Peyer's patch (tissue), 4 donors: Measurements from ENCODE around the gene STK32A. TPM values are rescaled to one million over a fixed set of nuclear protein-coding genes. Genes with fewer than 3 reads are reported as not detected.

Source experiments
- DNase-seq, 3 donors: peaks; one replicate each; pipeline ENCODE4 v3.0.0-alpha.2; 2017 to 2019
- H3K27ac ChIP-seq, 4 donors: fragments of 200-600 bp; sonication (generic); one replicate each; pipeline ENCODE4 v1.5.1; 2016 to 2019
- H3K27me3 ChIP-seq, 2 donors: fragments of 200-600 bp; sonication (generic); one replicate each; pipeline ENCODE4 v1.5.1; 2019
- H3K36me3 ChIP-seq, 3 donors: fragments of 200-600 bp; sonication (generic); one replicate each; pipeline ENCODE4 v1.5.1; 2016 to 2019
- H3K4me1 ChIP-seq, 4 donors: fragments of 200-600 bp; sonication (generic); one replicate each; pipeline ENCODE4 v1.5.1; 2016 to 2019
- H3K4me3 ChIP-seq, 4 donors: fragments of 200-600 bp; sonication (generic); 1 replicate in 3 of 4; 2 replicates in 1 of 4; pipeline ENCODE4 v1.5.1; 2016 to 2019; ENCODE audit warnings: mild to moderate bottlenecking in 1 of 4
- H3K9me3 ChIP-seq, 4 donors: fragments of 200-600 bp; sonication (generic); one replicate each; pipeline ENCODE4 v1.5.1; 2016 to 2019; ENCODE audit warnings: mild to moderate bottlenecking in 1 of 4
- POLR2A ChIP-seq, 2 donors: fragments of 450-650 bp; IDR thresholded peaks; one replicate each; pipeline ENCODE4 v1.5.1; 2017; ENCODE audit warnings: antibody characterized with exemption in 2 of 2, mild to moderate bottlenecking in 2 of 2, moderate library complexity in 2 of 2
- total RNA-seq, 4 donors: library from RNA; depleted of rRNA; stranded (reverse); fragments of >200 nt; gene quantifications; one replicate each; pipeline ENCODE4 v1.1.0, GENCODE V29; 2016
- TF ChIP-seq, protein P1 (sequence below), 6 experiments: fragments of 450-650 bp in 4 of 6; fragments of 200-600 bp in 2 of 6; sonication (generic) in 1 of 6; IDR thresholded peaks; one replicate each; pipeline ENCODE4 v1.5.1; 2017 to 2019; ENCODE audit warnings: antibody characterized with exemption in 6 of 6, mild to moderate bottlenecking in 3 of 6, moderate library complexity in 1 of 6

STK32A gene
- total RNA-seq, 4 donors from 2014 or later = 0.18 to 4.1 (median 0.32) TPM

DNA sequence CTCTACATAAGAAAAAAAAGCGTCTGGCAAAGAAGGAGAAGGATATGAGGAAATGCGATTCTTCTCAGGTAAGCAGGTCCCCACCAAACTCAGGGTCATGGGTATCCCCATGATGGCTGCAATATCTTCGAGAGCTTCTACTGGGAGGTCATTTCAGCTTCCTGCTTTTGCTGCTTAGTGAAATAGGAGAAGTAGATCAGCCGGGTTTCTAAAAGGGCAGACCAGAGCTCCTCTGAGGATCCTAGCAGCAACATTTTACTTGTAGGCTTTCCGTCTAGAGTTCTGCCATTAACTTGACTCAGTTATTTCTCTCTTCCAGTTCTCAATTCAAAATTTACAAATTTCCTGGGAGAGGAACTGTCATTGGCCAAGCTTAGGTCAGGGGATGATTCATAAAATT lies 140.3 kb downstream of the STK32A start:
- no peak for DNase-seq
- Histone ChIP-seq H3K4me3 (no peak overlapping the region), H3K27ac (no peak overlapping the region), H3K9me3 (no peaks in the 10 kb centered on the region), H3K36me3 (no peaks in the 10 kb centered on the region), H3K4me1 (no peaks in the 10 kb centered on the region), H3K27me3 (no peaks in the 10 kb centered on the region)
- no peak for TF ChIP-seq POLR2A (IDR thresholded peaks at IDR 0.05)
- TF ChIP-seq, protein P1, sequence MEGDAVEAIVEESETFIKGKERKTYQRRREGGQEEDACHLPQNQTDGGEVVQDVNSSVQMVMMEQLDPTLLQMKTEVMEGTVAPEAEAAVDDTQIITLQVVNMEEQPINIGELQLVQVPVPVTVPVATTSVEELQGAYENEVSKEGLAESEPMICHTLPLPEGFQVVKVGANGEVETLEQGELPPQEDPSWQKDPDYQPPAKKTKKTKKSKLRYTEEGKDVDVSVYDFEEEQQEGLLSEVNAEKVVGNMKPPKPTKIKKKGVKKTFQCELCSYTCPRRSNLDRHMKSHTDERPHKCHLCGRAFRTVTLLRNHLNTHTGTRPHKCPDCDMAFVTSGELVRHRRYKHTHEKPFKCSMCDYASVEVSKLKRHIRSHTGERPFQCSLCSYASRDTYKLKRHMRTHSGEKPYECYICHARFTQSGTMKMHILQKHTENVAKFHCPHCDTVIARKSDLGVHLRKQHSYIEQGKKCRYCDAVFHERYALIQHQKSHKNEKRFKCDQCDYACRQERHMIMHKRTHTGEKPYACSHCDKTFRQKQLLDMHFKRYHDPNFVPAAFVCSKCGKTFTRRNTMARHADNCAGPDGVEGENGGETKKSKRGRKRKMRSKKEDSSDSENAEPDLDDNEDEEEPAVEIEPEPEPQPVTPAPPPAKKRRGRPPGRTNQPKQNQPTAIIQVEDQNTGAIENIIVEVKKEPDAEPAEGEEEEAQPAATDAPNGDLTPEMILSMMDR (IDR thresholded peaks at IDR 0.05) = no peak

DNA sequence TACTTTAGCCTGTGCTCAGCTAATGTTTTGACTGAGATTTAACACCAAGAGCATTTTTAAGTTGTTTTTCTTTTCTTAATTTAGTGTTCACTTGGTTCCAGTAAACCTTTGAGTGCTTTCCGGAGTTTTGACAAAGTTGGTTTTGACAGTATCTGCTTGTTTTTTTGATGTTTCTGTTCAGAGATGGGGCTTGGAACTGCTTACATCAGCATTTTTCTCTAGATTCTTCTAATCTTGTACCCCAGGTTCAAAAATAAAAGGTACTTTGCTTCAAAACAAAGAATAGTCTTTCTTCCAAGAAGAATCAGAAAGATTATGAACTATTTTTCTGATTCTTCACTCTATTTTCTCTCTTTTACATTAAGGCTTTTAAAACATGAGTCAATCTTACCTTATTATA lies 142.9 kb downstream of the STK32A start:
- no peak overlapping the region for H3K4me3 ChIP-seq
- no peak overlapping the region for H3K27ac ChIP-seq
- no peak for DNase-seq
- H3K36me3 ChIP-seq = no peaks in the 10 kb centered on the region
- H3K9me3 ChIP-seq = no peaks in the 10 kb centered on the region
- H3K27me3 ChIP-seq = no peaks in the 10 kb centered on the region
- TF ChIP-seq, protein P1 (IDR thresholded peaks at IDR 0.05) = no peak
- no peak for TF ChIP-seq POLR2A (IDR thresholded peaks at IDR 0.05)
- no peaks in the 10 kb centered on the region for H3K4me1 ChIP-seq

DNA sequence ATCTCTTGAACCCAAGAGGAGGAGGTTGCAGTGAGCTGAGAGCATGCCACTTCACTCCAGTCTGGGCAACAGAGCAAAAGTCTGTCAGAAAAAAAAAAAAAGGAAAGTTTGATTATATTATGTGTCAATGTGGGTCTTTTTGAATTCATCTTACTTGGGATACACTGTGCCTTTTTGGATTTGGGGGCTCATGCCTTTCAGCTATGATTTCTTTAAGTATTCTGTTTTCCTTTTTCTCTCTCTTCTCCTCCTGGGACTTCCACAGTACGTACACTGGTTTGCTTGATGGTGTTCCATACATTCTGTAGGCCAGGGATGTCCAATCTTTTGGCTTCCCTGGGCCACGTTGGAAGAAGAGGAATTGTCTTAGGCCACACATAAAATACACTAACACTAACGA lies 146.7 kb downstream of the STK32A start:
- H3K9me3 ChIP-seq = no peaks in the 10 kb centered on the region
- H3K27me3 ChIP-seq = no peaks in the 10 kb centered on the region
- no peaks in the 10 kb centered on the region for H3K36me3 ChIP-seq
- TF ChIP-seq, protein P1 (IDR thresholded peaks at IDR 0.05) = no peak
- TF ChIP-seq POLR2A (IDR thresholded peaks at IDR 0.05) = no peak
- no peak overlapping the region for H3K4me3 ChIP-seq
- H3K4me1 ChIP-seq = no peaks in the 10 kb centered on the region
- DNase-seq = no peak
- H3K27ac ChIP-seq = no peak overlapping the region

DNA sequence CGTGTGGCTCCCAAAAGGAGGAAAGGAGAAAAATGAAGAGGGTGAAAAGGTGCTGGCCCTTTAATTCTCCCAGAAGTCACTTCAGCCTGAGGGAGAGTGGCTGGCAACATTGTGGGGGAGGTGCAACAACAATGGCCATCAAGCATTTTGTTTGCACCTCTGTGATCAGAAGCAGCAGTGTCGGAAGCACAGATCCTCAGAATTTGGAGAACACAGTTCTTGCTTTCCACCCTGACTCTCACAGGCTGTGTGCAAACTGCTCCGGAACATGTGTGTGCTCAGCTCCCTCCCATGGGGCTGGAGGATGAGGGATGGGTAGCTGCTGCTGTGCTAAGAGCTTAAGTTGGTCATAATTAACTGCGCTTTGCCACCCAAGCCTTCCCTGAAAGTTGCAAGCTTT lies 147.9 kb downstream of the STK32A start:
- H3K4me1 ChIP-seq = no peaks in the 10 kb centered on the region
- H3K27ac ChIP-seq = peak overlapping the region in 1 of 4 donors; percentile 17
- H3K36me3 ChIP-seq = no peaks in the 10 kb centered on the region
- H3K27me3 ChIP-seq = no peaks in the 10 kb centered on the region
- no peaks in the 10 kb centered on the region for H3K9me3 ChIP-seq
- H3K4me3 ChIP-seq = peak overlapping the region in 1 of 4 donors; percentile 32
- no peak for DNase-seq
- no peak for TF ChIP-seq POLR2A (IDR thresholded peaks at IDR 0.05)
- TF ChIP-seq, protein P1 (IDR thresholded peaks at IDR 0.05) = no peak

DNA sequence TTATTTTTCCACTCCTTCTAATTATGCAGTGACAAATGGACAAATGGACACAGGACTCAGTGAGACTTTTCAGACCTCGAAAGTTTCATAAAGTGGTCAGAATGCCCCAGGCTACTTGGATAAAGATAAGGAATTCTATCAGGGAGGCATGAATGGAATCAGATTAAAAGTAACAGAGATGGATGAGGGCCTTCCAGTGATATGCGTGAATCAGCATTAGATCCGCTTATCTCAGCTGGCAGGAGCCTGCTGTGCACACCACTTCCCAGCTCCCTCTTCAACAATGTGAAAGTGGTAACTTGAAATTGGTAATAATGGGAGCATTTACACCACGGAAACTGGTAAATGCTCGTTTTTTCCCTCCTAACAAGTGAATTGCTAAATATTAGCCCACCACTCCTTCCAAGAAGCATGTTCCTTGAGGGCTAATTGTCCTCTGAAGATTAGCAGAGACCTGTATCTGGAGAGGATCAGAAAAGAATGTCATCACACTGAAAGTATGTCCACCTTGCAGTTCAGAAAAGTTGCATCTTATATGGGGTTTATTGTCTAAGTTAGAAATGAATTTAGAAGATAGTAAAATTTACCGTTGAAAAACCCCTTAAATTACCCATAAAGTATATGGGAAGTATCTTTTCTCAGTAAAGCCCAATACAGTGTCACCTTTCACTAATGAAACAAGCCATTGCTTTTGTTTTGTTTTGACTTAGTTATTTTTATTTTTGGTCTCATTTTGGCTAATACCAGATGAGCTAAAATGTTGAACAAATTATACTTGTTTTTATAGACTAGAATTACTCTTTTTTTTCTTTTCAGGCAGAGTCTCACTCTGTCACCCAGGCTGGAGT lies 149.7 kb downstream of the STK32A start:
- no peak for DNase-seq
- no peaks in the 10 kb centered on the region for H3K4me1 ChIP-seq
- no peaks in the 10 kb centered on the region for H3K36me3 ChIP-seq
- H3K27me3 ChIP-seq = no peaks in the 10 kb centered on the region
- no peaks in the 10 kb centered on the region for H3K9me3 ChIP-seq
- H3K27ac ChIP-seq = no peak overlapping the region
- no peak overlapping the region for H3K4me3 ChIP-seq
- TF ChIP-seq, protein P1 (IDR thresholded peaks at IDR 0.05) = no peak
